Epithelial cell of proximal tubule (primary cell): ENCODE measurements around the gene DHX9. TPM values are rescaled to one million over a fixed set of nuclear protein-coding genes. Genes with fewer than 3 reads are reported as not detected.

ENCODE experiments used
- DNase-seq: peaks from one replicate; pipeline ENCODE4 v3.0.0-alpha.2; 2011; ENCODE audit warnings: low read depth
- H3K4me3 ChIP-seq: 2 replicates; pipeline ENCODE4 v1.5.1; 2011; ENCODE audit warnings: low read depth, mild to moderate bottlenecking, low read length
- total RNA-seq: library from RNA; depleted of rRNA; stranded (reverse); fragments of >200 nt; gene quantifications from 2 replicates; pipeline ENCODE4 v1.2.3, GENCODE V29; 2015
- TF ChIP-seq, protein P1 (sequence below): conservative IDR thresholded peaks from 2 replicates; pipeline ENCODE4 v1.5.1; 2012; ENCODE audit warnings: low read depth, mild to moderate bottlenecking, low read length

The DHX9 gene
- total RNA-seq, 1 donor from 2014 or later: 154 TPM

DNA sequence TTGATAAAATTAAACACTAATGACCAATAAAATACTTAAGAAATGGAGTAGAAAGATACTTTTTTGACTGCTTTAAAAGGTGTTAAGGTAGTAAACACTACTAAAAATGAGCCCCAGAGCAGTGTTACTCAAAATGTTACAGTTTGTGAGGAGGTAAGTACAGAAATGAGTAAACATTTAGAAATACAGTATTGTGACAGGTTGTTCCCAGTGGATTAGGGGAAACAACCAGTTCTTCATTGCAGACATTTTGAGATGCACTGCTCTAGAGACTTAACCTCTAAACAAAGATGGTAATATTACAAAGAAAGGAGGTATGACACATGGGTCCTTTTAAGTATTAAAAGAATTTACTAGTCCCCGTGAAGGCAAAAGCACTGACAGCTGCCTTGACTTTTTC lies 12.7 kb downstream of the DHX9 start:
- no peak for DNase-seq
- TF ChIP-seq, protein P1, sequence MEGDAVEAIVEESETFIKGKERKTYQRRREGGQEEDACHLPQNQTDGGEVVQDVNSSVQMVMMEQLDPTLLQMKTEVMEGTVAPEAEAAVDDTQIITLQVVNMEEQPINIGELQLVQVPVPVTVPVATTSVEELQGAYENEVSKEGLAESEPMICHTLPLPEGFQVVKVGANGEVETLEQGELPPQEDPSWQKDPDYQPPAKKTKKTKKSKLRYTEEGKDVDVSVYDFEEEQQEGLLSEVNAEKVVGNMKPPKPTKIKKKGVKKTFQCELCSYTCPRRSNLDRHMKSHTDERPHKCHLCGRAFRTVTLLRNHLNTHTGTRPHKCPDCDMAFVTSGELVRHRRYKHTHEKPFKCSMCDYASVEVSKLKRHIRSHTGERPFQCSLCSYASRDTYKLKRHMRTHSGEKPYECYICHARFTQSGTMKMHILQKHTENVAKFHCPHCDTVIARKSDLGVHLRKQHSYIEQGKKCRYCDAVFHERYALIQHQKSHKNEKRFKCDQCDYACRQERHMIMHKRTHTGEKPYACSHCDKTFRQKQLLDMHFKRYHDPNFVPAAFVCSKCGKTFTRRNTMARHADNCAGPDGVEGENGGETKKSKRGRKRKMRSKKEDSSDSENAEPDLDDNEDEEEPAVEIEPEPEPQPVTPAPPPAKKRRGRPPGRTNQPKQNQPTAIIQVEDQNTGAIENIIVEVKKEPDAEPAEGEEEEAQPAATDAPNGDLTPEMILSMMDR: no peak

GRCh38 chr1:182855911-182856310 lies 16.8 kb downstream of the DHX9 start:
- no peak overlapping the region for H3K4me3 ChIP-seq
- TF ChIP-seq, protein P1: no peak
- no peak for DNase-seq

More for the DNA sequence above, 12.7 kb downstream of the DHX9 start:
- no peak overlapping the region for H3K4me3 ChIP-seq

DNA sequence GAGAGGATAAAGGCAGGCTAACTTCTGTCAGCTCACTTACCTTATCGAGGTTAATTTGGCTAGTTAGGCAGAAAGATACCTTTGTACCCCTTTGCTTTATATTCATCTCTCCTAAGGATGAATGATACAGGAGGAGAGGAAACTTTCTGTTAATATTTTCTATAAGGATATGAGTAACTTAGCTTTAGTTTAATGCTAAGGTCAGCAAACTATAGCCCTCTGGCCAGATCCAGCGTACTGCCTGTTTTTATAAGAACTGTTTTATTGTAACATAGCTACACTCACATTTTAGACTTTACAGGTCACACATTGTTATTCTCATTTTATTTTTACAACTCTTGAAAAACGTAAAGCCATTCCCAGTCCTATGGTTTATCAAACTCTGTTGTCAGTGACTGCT lies 18.1 kb downstream of the DHX9 start:
- TF ChIP-seq, protein P1: no peak
- DNase-seq: no peak
- H3K4me3 ChIP-seq: no peak overlapping the region

DNA sequence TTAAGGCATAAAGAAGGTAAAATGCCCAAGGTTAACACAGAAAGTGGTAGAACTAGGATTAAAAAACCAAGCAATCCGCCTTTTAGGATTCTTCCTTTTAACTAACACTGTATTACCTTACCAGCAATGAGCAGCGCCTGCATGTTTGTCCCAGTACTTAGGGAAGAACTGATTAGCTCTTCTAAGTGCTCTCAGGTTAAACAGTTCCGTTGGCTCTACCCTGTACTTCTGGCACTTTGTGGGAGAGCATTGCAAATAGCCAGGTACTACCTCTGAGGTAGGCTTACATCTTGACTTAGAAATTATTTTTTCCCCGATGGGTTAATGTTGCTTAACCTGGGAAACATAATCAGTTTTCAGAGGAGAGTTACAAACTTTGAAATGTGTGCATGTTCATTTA lies 21.5 kb downstream of the DHX9 start:
- DNase-seq: no peak
- no peak overlapping the region for H3K4me3 ChIP-seq
- TF ChIP-seq, protein P1: no peak

GRCh38 chr1:182861994-182862393 lies 22.8 kb downstream of the DHX9 start:
- DNase-seq: no peak
- no peak overlapping the region for H3K4me3 ChIP-seq
- TF ChIP-seq, protein P1: no peak

- H3K4me3 ChIP-seq: no peak overlapping the region
- TF ChIP-seq, protein P1: no peak
- no peak for DNase-seq
These were observed 23.7 kb downstream of the DHX9 start for GRCh38 chr1:182862827-182863226.

- H3K4me3 ChIP-seq: no peak overlapping the region
- TF ChIP-seq, protein P1: no peak
- DNase-seq: no peak
These were observed 24.8 kb downstream of the DHX9 start for GRCh38 chr1:182863940-182864339.
